HG03354 (cell line): ENCODE data around the gene LUZP4.
"Not testable (repeated sequence)": the region's sequence is repeated elsewhere in the genome, so short reads cannot be mapped to it uniquely, and the experiment has no call there.

ENCODE experiments used
- ATAC-seq: cut with Tn5 transposase; IDR thresholded peaks from one replicate; pipeline ENCODE4 v1.9.1; 2021; ENCODE audit warnings: mild to moderate bottlenecking; ENCODE audit not compliant: unreplicated experiment, poor library complexity, severe bottlenecking

LUZP4 gene

GRCh38 chrX:115289465-115289864, at the start of gene LUZP4:
Gene LUZP4, plus strand, starts transcription at chrX:115289715. Its CDS starts 45 bp downstream, at chrX:115289760.
- ATAC-seq = no peak

DNA sequence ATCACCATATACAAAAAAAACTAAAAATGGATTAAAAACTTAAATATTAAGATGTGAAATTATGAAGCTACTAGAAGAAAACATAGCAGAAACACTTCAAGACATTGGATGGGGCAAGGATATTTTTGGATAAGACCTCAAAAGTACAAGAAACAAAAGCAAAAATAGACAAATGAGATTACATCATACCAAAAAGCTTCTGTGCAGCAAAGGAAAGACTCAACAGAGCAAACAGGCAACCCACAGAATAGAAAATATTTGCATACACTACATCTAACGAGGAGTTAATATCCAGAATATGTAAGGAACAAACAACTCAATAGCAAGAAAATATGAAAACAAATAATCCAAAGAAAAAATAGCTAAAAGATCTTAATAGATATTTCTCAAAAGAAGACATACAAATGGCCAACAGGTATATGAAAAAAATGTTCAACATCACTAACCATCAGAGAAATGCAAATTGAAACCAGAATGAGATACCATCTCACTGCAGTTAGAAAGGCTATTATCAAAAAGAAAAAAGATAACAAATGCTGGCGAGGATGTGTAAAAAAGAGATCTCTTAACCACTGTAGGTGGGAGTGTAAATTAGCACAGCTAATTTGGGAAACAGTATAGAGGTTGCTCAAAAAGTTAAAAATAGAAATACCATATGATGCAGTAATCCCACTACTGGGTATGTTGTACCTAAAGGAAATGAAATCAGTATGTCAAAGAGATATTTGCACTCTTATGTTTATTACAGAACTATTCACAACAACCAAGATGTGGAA, 37.9 kb upstream of the LUZP4 start:
- no peak for ATAC-seq

- ATAC-seq = no peak
These were observed 34.5 kb upstream of the LUZP4 start for GRCh38 chrX:115255003-115255402.

DNA sequence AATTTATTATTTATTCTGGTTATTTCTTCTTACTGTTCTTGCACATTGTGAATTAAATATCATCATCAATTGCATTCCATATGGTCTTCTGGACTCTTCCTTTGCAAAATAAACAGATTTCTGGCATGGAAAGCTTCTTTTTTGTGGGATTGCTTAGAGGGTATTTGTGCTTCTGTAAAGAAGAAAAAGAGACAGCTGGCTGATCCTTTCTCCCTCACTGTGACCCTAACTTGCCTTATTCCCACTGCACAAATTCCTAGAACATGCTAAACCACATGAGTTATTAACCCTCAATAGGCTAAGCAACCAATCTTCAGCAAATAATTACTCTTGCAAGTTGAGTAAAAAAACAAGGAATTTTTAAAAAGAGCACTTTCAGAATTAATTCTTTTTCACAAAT, 31.8 kb upstream of the LUZP4 start:
- ATAC-seq = no peak

- ATAC-seq = no peak
These were observed 30.2 kb upstream of the LUZP4 start for GRCh38 chrX:115259238-115259875.

GRCh38 chrX:115260330-115260729, 29.2 kb upstream of the LUZP4 start:
- no peak for ATAC-seq

DNA sequence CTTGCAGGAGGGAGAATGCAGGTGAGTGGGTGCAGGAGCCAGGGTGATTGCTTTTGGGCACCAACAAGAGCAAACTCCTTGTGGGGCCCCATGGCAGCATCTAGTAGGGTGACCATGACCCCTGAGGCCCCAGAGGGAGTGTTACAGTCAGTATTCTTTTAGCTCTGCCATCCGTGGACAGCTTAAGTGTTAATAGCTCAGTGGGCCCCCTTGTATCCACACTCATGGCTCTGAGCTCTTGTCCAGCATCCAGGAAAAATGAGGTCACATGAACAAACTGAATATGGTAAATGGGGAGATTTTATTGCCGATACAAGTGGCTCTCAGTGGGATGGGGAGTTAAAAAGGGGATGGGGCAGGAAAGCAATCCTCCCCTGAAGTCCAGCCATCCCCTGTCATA, 28.4 kb upstream of the LUZP4 start:
- ATAC-seq = no peak

- no peak for ATAC-seq
These were observed 25.5 kb upstream of the LUZP4 start for GRCh38 chrX:115264009-115264408.

DNA sequence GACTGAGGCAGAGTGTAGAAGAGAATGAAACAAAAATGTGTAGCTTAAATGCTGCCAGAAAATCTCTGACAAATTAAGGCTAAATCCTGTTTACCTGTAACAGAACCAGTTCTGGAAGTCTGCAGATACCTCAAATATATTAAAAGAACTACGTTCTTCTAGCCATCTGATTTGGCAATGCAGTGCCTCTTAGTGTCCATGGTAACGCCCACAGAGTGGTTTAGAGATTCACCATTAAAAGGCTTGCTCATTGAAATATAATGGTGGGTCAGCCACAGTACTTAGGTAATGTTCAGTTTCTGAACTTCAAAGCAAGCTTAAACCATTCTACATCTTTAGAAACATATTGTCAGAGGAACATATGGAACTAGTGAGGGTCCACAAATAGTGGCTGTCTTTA, 23.2 kb upstream of the LUZP4 start:
- no peak for ATAC-seq

DNA sequence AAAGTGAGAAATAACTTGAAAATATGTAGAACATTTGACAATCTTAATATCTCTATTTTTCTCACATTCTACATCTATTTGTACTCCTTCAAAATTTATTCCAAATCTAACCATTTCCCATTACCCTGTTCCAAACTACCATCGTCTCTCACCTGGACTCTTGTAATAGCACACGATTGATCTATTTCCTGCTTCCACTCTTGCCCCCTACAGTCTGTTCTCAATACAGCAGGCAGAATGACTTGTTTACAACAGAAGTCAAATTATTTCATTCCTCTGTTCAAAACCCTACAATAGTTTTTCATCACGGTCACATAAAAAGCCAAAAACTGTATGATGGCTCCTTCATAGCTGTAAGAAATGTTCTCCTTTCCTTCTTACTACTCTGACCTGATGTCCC, 21.1 kb upstream of the LUZP4 start:
- no peak for ATAC-seq

DNA sequence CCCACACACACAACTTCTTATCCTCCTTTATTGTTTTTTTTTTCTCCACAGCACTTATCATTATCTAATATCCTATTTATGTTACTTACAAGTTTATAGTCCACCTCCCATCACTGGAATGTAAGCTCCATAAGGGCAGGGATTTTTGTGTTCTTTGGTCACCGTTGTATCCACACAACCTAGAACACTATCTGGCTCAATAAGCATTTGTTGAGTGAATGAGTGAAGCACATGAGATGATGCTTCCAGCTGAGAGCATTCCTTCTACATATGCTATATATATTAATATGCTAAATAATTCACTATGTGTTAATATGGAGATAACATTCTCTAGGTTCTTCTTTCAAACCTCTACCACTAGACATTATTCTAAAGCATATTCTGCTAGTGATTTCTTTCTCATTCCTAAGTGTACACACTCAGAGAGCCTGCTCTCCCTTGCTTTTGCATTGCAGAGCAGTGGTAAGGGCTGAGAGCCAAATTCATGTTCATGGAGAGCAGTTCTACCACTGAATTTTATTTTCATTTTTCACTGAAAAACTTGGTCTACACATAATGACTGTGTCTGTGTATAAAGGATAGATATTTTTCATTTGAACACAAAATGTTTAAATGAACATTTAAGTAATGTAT, 20.3 kb upstream of the LUZP4 start:
- no peak for ATAC-seq

DNA sequence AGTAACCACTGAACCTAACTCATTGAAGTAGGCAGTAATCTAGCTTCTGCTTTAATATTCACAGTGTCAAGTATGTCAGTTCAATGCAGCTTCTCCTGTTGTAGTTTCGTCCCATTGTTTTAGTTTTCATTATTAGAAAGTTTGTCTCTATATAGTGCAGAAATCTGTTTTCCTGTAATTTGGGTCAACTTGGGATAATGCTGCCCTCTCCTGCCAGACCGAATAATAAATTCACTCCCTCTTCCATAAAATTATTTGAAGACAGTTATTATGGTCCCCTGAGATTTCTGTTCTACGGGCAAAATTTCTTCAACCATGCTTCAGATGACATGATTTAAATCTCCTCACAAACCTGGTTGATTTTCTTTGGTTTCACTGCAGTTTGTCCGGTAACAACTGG, 4.6 kb upstream of the LUZP4 start:
- ATAC-seq = no peak

- ATAC-seq = no peak
These were observed 7.7 kb downstream of the LUZP4 start for GRCh38 chrX:115297189-115297588.

DNA sequence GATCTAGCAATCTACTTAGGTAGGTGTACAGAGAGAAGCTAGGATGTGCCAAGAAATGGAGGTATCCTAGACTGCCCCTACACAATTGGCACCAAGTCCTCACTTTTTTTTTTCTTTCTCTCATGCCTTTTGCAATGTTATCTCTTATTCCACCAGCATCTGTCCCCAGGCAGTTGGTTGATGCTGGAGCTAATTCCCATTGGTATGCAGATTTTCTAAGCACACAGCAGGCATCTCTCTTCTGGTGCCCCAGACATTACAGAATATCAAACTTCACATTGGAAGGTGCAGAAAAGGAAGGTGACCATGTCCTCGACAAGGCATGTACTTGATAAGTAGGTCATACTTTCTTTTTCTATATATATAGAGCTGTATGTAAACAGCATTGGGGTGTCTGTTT, 21.6 kb downstream of the LUZP4 start:
- ATAC-seq = no peak

- ATAC-seq = no peak
These were observed 22.1 kb downstream of the LUZP4 start for GRCh38 chrX:115311601-115312001.

GRCh38 chrX:115318139-115318538, 28.6 kb downstream of the LUZP4 start:
- ATAC-seq = no peak

DNA sequence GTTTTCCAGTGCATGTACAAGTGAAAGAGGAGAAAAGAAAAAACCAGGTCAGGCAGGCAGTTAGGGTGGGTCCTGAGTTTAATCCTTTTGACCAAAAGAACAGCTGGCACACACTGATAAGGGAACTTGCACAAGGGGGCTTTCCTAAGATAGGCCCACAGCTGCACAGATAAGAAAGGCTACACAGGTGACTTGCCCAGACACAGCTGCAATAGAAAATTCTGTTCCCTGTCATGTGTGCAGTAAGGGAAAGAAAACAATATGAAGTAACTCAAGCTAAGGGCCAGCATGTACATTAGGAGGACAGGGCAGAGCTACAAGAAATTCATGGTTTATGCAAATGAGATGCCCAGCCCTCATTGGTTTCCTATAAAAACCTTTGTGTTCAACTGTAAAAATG, 32.9 kb downstream of the LUZP4 start:
- ATAC-seq = no peak

GRCh38 chrX:115324194-115324593, 34.7 kb downstream of the LUZP4 start:
- no peak for ATAC-seq

DNA sequence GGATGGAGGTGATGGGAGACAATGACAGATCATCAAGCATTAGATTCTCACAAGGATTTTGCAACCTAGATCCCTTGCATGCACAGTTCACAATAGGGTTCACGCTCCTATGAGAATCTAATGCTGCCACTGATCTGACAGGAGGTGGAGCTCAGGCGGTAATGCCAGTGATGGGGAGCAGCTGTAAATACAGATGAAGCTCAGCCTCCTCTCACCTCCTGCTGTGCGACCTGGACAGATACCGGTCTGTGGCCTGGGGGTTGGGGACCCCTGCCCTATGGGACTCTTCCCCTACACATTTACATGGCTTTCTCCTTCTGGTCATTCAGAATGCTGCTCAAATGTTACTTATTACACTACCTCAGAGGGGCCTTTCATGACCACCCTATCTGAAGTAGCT, 39.8 kb downstream of the LUZP4 start:
- ATAC-seq = not testable (repeated sequence)

- ATAC-seq = peak; percentile 69
These were observed 41.1 kb downstream of the LUZP4 start for GRCh38 chrX:115330498-115331168.

- no peak for ATAC-seq
These were observed 43.3 kb downstream of the LUZP4 start for GRCh38 chrX:115332832-115333231.
